ENCODE measurements around the gene RMI2.

GRCh38 chr16:11350921-11351335 lies 5.7 kb downstream of the RMI2 start:
- TF ChIP-seq GATA3 (IDR thresholded peaks at IDR 0.05; ENCODE audit: low read depth, low read length) (no peak), GATA2 (IDR thresholded peaks at IDR 0.05; ENCODE audit: low read depth, low read length) (no peak)

Data from SH-SY5Y (cell line).